ENCODE results near the gene FBRS.

FBRS gene

DNA sequence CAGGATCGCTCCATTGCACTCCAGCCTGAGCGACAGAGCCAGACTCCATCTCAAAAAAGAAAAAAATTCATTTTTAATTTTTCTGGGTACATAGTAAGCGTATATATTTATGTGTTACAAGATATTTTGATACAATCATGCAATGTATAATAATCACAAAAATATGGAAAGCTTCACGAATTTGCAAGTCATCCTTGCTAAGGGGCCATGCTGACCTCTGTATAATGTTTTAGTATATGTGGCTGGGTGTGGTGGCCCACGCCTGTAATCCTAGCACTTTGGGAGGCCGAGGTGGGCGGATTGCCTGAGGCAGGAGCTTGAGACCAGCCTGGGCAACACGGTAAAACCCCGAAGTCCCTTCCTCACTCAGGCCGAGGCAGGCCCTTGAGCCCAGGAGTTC lies 16.9 kb downstream of the FBRS start:
- no peak overlapping the region for H2AFZ ChIP-seq (ENCODE audit: low read depth, low read length, severe bottlenecking)
- no peaks in the 10 kb centered on the region for H3K9me2 ChIP-seq (replicated peaks; ENCODE audit: insufficient read depth, low read length)
- H3K79me2 ChIP-seq (ENCODE audit: insufficient read depth, low read length): no peaks in the 10 kb centered on the region
- no peaks in the 10 kb centered on the region for H3F3A ChIP-seq (ENCODE audit: insufficient read depth)
- no peak overlapping the region for H3K4me2 ChIP-seq (ENCODE audit: low read depth, low read length, poor library complexity, severe bottlenecking)
- H3K27me3 ChIP-seq (ENCODE audit: low read length): no peaks in the 10 kb centered on the region
- no peak overlapping the region for H3K4me3 ChIP-seq (ENCODE audit: insufficient read depth, low read length, poor library complexity, severe bottlenecking)
- H3K9ac ChIP-seq (ENCODE audit: low read length): no peak overlapping the region
- TF ChIP-seq, protein P1, sequence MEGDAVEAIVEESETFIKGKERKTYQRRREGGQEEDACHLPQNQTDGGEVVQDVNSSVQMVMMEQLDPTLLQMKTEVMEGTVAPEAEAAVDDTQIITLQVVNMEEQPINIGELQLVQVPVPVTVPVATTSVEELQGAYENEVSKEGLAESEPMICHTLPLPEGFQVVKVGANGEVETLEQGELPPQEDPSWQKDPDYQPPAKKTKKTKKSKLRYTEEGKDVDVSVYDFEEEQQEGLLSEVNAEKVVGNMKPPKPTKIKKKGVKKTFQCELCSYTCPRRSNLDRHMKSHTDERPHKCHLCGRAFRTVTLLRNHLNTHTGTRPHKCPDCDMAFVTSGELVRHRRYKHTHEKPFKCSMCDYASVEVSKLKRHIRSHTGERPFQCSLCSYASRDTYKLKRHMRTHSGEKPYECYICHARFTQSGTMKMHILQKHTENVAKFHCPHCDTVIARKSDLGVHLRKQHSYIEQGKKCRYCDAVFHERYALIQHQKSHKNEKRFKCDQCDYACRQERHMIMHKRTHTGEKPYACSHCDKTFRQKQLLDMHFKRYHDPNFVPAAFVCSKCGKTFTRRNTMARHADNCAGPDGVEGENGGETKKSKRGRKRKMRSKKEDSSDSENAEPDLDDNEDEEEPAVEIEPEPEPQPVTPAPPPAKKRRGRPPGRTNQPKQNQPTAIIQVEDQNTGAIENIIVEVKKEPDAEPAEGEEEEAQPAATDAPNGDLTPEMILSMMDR (IDR thresholded peaks at IDR 0.05; ENCODE audit: insufficient read depth, low read length, poor library complexity, severe bottlenecking): no peak
- no peak for TF ChIP-seq EZH2phosphoT487 (conservative IDR thresholded peaks at IDR 0.05; ENCODE audit: low read length)
- no peak overlapping the region for H3K27ac ChIP-seq (ENCODE audit: low read depth, low read length)
- no peaks in the 10 kb centered on the region for H4K20me1 ChIP-seq (ENCODE audit: low read depth, low read length)
- H3K36me3 ChIP-seq (ENCODE audit: low read length): no peaks in the 10 kb centered on the region
- H3K9me3 ChIP-seq (ENCODE audit: insufficient read depth, low read length): no peaks in the 10 kb centered on the region

DNA sequence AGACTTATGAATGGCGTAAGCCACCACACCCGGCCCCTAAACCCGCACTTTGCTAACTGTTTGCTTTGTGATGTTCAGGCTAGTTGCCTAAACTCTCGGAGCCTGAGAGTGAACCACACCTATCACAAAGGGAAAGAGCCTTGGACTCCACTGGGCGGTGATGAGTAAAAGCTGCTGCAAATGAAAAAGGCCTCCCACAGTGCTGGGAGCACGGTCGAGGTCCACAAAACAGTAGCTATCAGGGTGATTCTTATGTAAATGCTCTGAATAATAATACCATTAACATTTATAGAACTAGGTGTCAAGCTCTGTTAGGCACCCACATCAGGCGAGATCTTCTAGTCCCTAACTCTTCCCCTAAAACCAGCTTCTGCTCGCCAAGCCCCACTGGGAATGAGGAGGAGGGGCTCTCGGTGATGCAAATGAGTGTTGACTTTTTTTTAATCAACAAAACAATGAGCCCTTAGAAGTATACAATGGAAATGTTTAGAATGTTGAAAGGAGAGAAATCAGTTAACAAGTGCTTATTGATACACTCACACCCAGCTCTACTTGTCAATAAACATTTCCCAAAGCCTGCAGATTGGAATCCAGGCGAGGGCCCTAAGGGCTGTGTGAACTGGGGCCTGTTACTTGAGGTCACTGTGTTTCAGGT lies 19.8 kb downstream of the FBRS start:
- TF ChIP-seq, protein P1 (IDR thresholded peaks at IDR 0.05; ENCODE audit: insufficient read depth, low read length, poor library complexity, severe bottlenecking): no peak
- Histone ChIP-seq H3K27me3 (ENCODE audit: low read length) (no peaks in the 10 kb centered on the region), H3K9ac (ENCODE audit: low read length) (no peak overlapping the region), H3K9me2 (replicated peaks; ENCODE audit: insufficient read depth, low read length) (no peaks in the 10 kb centered on the region), H3K79me2 (ENCODE audit: insufficient read depth, low read length) (no peaks in the 10 kb centered on the region), H2AFZ (ENCODE audit: low read depth, low read length, severe bottlenecking) (no peak overlapping the region), H4K20me1 (ENCODE audit: low read depth, low read length) (no peaks in the 10 kb centered on the region), H3K9me3 (ENCODE audit: insufficient read depth, low read length) (no peaks in the 10 kb centered on the region), H3K4me2 (ENCODE audit: low read depth, low read length, poor library complexity, severe bottlenecking) (no peak overlapping the region), H3K36me3 (ENCODE audit: low read length) (no peaks in the 10 kb centered on the region), H3K27ac (ENCODE audit: low read depth, low read length) (no peak overlapping the region), H3K4me3 (ENCODE audit: insufficient read depth, low read length, poor library complexity, severe bottlenecking) (no peak overlapping the region), H3F3A (ENCODE audit: insufficient read depth) (no peaks in the 10 kb centered on the region)

DNA sequence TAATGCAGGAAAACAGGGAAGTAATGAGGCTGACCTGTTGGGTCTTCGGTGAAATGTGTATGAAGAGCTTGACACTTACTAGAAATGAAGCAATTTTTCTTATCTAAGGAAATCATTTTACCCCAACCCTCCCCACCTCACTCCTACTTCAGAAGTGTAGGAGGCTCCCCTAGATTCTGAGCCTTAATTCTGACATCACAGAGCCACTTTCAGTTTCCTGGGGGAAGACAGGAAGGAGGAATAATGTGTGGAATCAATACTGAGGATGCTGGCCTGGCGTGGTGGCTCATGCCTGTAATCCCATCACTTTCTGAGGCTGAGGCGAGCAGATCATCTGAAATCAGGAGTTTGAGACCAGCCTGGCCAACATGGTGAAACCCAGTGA lies 20.3 kb downstream of the FBRS start:
- no peaks in the 10 kb centered on the region for H4K20me1 ChIP-seq (ENCODE audit: low read depth, low read length)
- no peak overlapping the region for H3K27ac ChIP-seq (ENCODE audit: low read depth, low read length)
- H3K36me3 ChIP-seq (ENCODE audit: low read length): no peaks in the 10 kb centered on the region
- no peak overlapping the region for H3K4me2 ChIP-seq (ENCODE audit: low read depth, low read length, poor library complexity, severe bottlenecking)
- no peaks in the 10 kb centered on the region for H3K27me3 ChIP-seq (ENCODE audit: low read length)
- no peaks in the 10 kb centered on the region for H3K79me2 ChIP-seq (ENCODE audit: insufficient read depth, low read length)
- H3K9ac ChIP-seq (ENCODE audit: low read length): no peak overlapping the region
- H3F3A ChIP-seq (ENCODE audit: insufficient read depth): no peaks in the 10 kb centered on the region
- no peak for TF ChIP-seq EZH2phosphoT487 (conservative IDR thresholded peaks at IDR 0.05; ENCODE audit: low read length)
- TF ChIP-seq, protein P1 (IDR thresholded peaks at IDR 0.05; ENCODE audit: insufficient read depth, low read length, poor library complexity, severe bottlenecking): no peak
- no peak overlapping the region for H2AFZ ChIP-seq (ENCODE audit: low read depth, low read length, severe bottlenecking)
- no peak overlapping the region for H3K4me3 ChIP-seq (ENCODE audit: insufficient read depth, low read length, poor library complexity, severe bottlenecking)
- no peaks in the 10 kb centered on the region for H3K9me2 ChIP-seq (replicated peaks; ENCODE audit: insufficient read depth, low read length)
- no peaks in the 10 kb centered on the region for H3K9me3 ChIP-seq (ENCODE audit: insufficient read depth, low read length)
